ENCODE measurements around the gene LRBA.
"Not testable (repeated sequence)": the region's sequence is repeated elsewhere in the genome, so short reads cannot be mapped to it uniquely, and the experiment has no call there.

LRBA gene

DNA sequence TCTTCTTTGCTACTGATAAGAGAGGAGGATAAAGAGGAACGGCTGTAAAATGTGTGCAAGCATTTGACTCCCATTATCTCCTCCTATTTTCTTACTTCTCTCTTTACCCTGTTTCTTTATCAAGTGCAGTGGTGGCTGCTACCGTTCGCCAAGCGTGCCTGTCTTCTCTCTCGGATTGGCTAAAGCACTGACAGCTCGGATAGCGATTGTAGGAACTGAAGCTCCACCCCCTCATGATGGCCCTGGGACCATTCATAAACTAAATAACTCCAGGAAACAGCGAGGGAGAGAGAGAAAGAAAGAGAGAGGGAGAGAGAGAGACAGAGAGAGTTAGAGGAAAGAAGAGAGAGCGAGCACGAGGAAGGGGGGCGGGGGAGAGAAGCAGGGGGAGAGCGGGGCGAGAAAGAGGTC, 433.4 kb downstream of the LRBA start:
- DNase-seq, result no peak

- DNase-seq, result no peak
These were observed 434.0 kb downstream of the LRBA start for GRCh38 chr4:150581056-150581605.

DNA sequence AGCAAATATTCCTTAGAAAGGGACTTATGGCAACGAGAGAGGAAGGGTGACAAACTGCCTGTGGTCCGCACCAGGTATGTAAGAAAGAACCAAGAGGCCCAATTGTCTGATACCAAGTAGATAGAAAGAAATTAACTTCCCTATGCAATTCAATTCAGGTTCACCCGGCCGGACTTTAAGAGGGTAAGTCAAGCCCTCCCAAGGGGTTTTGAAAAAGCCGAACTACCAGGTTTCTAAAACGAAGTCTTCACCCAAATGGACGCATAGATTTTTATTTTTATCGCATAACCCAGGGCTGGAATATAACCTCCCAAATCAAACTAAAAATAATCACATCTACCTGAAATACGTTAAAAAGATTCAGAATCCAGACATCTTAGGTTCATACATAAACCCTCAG, 434.8 kb downstream of the LRBA start:
- DNase-seq, result no peak

DNA sequence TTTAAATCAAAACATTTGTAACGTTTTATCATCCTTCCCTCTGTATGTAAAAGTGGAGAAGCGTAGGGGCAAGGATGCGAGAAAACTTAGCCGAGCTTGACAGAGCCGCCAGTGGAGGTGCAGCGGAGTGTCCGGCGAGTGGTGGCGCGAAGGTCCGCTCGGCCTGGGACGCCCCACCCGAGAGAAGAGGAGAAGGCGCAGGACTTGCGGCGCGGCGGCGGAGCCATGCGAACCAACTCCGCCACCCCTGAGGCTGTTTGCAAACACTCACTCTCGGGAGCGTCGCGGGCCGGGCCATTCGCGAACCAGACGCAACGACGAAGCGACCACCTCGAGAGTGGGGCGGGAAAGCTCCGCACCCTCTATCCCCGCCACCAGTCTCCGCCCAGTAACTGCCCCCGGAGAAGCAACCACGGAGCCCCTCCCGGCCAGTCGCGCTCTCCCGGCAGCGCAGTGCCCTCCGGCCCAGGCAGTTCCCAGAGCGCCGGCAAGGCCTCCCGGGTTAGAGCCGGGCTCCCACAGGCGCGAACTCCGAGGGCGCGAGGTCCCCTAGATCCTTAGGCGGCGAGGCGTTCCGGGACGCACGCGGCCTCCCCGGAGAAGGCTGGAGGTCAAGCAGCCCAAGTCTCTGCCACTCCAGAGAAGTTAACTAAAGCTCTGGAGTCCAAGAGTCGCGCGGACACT, 435.4 kb downstream of the LRBA start:
- DNase-seq, result no peak

- no peak for DNase-seq
These were observed 436.2 kb downstream of the LRBA start for GRCh38 chr4:150578745-150579501.

- no peak for DNase-seq
These were observed 437.3 kb downstream of the LRBA start for GRCh38 chr4:150577796-150578195.

DNA sequence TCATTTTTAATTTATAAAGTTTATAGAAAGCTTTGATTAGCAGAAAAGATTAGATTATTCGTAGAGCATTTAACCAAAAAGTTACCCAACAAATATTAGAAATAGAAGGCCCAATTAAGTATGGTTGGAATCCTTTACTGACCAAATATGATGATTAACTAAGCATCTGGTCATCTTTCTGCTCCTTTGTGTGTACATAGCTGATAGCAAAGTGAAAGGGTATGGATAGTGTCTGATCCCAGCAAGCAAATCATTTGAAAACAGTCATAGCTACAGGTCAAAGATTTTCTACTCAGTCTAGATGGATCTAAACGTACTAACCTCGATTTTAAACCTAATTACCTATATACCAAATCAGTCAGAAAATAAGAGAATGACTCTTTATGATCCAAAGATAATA, 440.4 kb downstream of the LRBA start:
- DNase-seq, result no peak

GRCh38 chr4:150573534-150573933, 441.6 kb downstream of the LRBA start:
- DNase-seq, result no peak

GRCh38 chr4:150572704-150573504, 442.2 kb downstream of the LRBA start:
- no peak for DNase-seq

GRCh38 chr4:150570862-150571261, 444.2 kb downstream of the LRBA start:
- no peak for DNase-seq

DNA sequence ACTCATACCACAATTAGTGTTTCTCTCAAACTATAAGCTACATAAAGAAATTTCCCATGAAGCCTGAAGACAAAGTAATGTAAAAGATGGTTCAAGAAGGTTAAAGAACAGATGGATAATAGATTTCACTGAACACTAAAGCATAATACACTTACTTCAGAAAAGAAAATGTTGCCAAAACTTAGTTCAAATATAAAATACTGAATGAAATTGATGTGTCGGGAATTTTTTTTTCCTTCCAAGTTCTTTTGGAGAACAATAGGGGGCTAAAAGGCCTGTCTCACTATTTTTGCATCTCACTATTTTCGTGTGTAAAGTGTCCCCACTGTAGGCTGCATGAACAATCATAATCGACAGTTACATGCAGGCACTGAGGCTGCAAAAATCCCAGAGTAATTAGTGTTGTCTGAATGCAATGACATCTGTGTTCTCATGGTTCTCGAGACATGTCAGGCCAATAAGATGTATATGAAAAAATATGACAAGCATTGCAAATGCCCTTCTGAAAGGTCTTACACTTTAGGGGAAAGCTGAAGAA, 445.0 kb downstream of the LRBA start:
- no peak for DNase-seq

DNA sequence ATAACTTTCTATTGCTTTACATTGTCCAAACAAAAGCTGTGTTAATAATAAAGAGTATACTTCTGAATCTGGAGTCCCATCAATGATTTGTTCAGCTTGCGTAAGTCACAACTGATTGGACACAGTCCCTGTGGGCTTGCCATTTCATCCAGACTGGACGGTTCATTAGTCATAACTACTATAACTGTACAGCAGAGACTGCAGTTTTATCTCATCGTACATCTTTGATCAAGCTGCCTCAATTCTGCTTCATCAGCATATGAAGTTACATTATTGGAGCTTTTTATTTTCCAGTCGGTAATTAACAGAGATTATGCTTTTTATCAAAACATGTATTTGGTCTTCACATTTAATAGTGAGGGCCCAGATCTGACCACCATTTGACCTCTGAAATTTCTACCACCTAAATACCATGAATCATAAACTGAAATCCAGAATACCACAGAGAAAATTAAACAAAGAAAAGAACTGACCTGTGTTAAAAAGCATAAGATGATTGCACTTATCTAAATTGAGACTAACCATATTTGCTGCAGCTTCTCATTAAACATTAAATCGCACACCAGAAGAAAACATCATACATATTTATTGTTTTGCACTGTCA, 445.6 kb downstream of the LRBA start:
- DNase-seq, result no peak

- no peak for DNase-seq
These were observed 448.0 kb downstream of the LRBA start for GRCh38 chr4:150567070-150567469.

- DNase-seq, result not testable (repeated sequence)
These were observed 450.1 kb downstream of the LRBA start for GRCh38 chr4:150564967-150565366.

DNA sequence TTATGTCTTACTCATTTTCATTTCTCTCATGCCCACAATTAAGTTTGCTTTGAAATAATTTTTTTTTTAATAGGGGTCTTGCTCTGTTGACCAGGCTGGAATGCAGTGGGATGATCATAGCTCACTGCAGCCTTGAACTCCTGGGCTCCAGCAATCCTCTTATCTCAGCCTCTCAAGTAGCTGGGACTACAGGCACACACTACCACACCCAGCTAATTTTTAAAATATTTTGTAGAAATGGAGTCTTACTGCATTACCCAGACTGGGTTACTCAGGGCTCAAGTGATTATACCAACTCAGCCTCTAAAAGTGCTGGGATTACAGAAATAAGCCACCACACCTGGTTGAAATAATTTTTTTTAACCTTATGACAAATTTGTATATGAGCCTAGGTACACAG, 452.3 kb downstream of the LRBA start:
- no peak for DNase-seq

GRCh38 chr4:150562250-150562649, 452.8 kb downstream of the LRBA start:
- no peak for DNase-seq

- no peak for DNase-seq
These were observed 453.8 kb downstream of the LRBA start for GRCh38 chr4:150561143-150561737.

DNA sequence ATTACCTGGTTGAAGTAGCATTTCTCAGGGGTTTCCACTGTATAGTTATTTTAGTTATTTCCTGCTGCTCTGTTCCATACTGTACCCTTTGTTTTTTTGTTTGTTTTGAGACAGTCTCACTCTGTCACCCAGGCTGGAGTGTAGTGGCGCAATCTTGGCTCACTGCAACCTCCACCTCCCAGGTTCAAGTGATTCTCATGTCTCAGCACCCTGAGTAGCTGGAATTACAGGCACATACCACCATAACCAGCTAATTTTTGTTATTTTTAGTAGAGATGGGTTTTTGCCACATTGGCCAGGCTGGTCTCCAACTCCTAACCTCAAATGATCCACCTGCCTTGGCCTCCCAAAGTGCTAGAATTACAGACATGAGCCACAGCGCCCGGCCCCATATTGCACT, 457.3 kb downstream of the LRBA start:
- not testable (repeated sequence) for DNase-seq

DNA sequence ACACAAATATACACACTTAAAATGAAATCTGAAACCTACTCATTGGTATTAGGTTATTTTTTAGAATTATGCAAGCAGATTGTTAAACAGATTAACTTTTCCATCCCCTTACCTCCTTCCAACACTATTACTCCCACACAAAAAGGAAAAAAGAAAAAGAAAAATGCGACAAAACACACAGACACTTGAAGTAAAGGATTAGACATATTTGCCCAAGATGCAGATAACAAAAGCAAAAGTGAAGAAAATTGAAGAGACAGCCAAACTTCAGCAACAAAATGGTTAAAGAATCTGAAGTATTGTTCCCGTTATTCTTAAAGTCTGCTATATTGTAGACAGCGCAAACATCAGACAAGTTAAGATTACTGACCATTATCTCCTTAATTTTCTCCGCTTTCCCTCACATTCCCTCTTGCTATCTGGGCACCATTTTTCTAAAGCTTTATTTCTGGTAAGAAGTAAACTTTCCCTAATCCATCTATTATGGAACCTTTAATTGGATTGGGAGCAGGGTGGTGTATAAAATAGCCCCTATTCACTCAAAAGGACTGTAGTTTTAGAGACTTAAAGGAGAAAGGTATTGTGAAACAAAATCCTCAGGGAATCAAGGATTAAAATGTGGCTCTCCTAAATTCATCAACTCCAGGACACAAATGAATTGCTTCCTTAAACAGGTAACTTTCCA, 467.8 kb downstream of the LRBA start:
- DNase-seq, result no peak

GRCh38 chr4:150546286-150546685, 468.8 kb downstream of the LRBA start:
- DNase-seq, result no peak

DNA sequence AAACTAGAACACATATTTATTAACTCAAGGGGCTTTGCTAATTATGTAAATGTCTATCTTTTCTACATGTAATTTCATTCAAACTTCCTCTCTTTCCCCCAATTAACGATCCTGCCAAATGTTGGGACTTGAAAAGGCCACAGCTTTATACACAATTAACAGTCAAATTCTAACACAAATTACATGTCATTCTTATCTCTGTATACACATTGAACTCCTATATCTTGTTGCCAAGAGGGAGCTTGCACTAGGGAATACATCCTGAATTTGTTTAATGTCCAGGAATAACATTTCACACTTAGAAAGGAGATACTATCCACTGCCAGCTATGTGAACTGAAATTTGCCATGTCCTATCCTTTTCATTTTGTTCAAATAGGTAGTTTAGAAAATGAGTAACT, 472.0 kb downstream of the LRBA start:
- DNase-seq, result no peak

- DNase-seq, result no peak
These were observed 473.4 kb downstream of the LRBA start for GRCh38 chr4:150541681-150542080.
